CD4-positive, alpha-beta T cell treated with Interleukin-6 at 100 ng/mL for 8 hours (primary cell): ENCODE measurements around the gene UNC93B1.

Experiments
- DNase-seq: peaks from one replicate; pipeline ENCODE4 v3.0.0-alpha.2; 2020; ENCODE audit warnings: mixed read lengths, low spot score

UNC93B1 gene

GRCh38 chr11:68040101-68040956 lies 36.4 kb upstream of the UNC93B1 start:
- DNase-seq = peak; percentile 36

- no peak for DNase-seq
These were observed 35.7 kb upstream of the UNC93B1 start for GRCh38 chr11:68039526-68040086.

GRCh38 chr11:68038718-68039525 lies 35.0 kb upstream of the UNC93B1 start, which contains the start of gene TCIRG1:
TSS of gene TCIRG1 (plus strand) at chr11:68039025. CDS start at chr11:68041272, 2,247 bp downstream.
- peak; percentile 57 for DNase-seq

- no peak for DNase-seq
These were observed 34.4 kb upstream of the UNC93B1 start for GRCh38 chr11:68038226-68038717.

GRCh38 chr11:68037411-68038225 lies 33.7 kb upstream of the UNC93B1 start:
- no peak for DNase-seq

GRCh38 chr11:68036717-68037239 lies 32.9 kb upstream of the UNC93B1 start:
- peak; percentile 24 for DNase-seq

- DNase-seq = no peak
These were observed 32.3 kb upstream of the UNC93B1 start for GRCh38 chr11:68036141-68036716.

GRCh38 chr11:68035266-68035876 lies 31.5 kb upstream of the UNC93B1 start:
- no peak for DNase-seq

- DNase-seq = no peak
These were observed 29.8 kb upstream of the UNC93B1 start for GRCh38 chr11:68033708-68034045.

GRCh38 chr11:68032997-68033707 lies 29.3 kb upstream of the UNC93B1 start:
- DNase-seq = no peak

GRCh38 chr11:68032003-68032402 lies 28.1 kb upstream of the UNC93B1 start:
- no peak for DNase-seq

- DNase-seq = no peak
These were observed 27.2 kb upstream of the UNC93B1 start for GRCh38 chr11:68031144-68031464.

- DNase-seq = peak; percentile 98
These were observed 26.6 kb upstream of the UNC93B1 start, which contains the start of gene NDUFS8 for GRCh38 chr11:68030318-68031143. TSS of gene NDUFS8 (plus strand) at chr11:68030681. CDS start at chr11:68032152, 1,471 bp downstream.

GRCh38 chr11:68028802-68029545 lies 25.1 kb upstream of the UNC93B1 start:
- no peak for DNase-seq

GRCh38 chr11:68027667-68028066 lies 23.8 kb upstream of the UNC93B1 start:
- DNase-seq = no peak

GRCh38 chr11:68026391-68027105 lies 22.7 kb upstream of the UNC93B1 start:
- DNase-seq = no peak

- no peak for DNase-seq
These were observed 21.1 kb upstream of the UNC93B1 start for GRCh38 chr11:68025047-68025446.

GRCh38 chr11:68024508-68024907 lies 20.6 kb upstream of the UNC93B1 start:
- DNase-seq = no peak
